Left ventricle myocardium inferior (tissue), 1 donor: ENCODE data around the gene DHRS7C. TPM values are rescaled to one million over a fixed set of nuclear protein-coding genes. Genes with fewer than 3 reads are reported as not detected.

Source experiments
- DNase-seq: peaks from one replicate; pipeline ENCODE4 v3.0.0-alpha.2; 2020
- H3K27ac ChIP-seq: fragments of 200-600 bp; replicated peaks from 2 replicates; pipeline ENCODE4 v1.8.0; 2021
- H3K27me3 ChIP-seq: fragments of 200-600 bp; 2 replicates; pipeline ENCODE4 v1.8.0; 2021; ENCODE audit warnings: low read depth
- H3K36me3 ChIP-seq: fragments of 200-600 bp; 2 replicates; pipeline ENCODE4 v1.8.0; 2021
- H3K4me1 ChIP-seq: fragments of 200-600 bp; 2 replicates; pipeline ENCODE4 v1.8.0; 2021
- H3K4me3 ChIP-seq: fragments of 200-600 bp; 2 replicates; pipeline ENCODE4 v1.8.0; 2021; ENCODE audit warnings: mild to moderate bottlenecking, moderate library complexity
- H3K9me3 ChIP-seq: fragments of 200-600 bp; replicated peaks from 2 replicates; pipeline ENCODE4 v1.8.0; 2021
- intact Hi-C: fragments of 100-400 bp; cut with micrococcal nuclease; formaldehyde crosslinking; loops from one replicate; pipeline ENCODE4 v1.11.0; 2022
- long read RNA-seq: library from polyadenylated mRNA; unstranded; transcript quantifications from one replicate; pipeline ENCODE4 v2.0.0, GENCODE V29; 2021
- total RNA-seq: library from RNA; stranded (reverse); fragmentation: NEBNext Ultra II Directional; extraction: Animal tissue kit (Norgen Biotek cat#: 25700); gene quantifications from one replicate; pipeline ENCODE4 v1.2.1, GENCODE V29; 2021
- TF ChIP-seq, protein P1 (sequence below): fragments of 200-600 bp; IDR thresholded peaks from 2 replicates; pipeline ENCODE4 v1.8.0; 2021; ENCODE audit warnings: antibody characterized with exemption, mild to moderate bottlenecking, borderline replicate concordance
- donor health status: DM: no; HTN: yes; CAD: no; lungs with severe emphysema.

Gene DHRS7C, protein sequence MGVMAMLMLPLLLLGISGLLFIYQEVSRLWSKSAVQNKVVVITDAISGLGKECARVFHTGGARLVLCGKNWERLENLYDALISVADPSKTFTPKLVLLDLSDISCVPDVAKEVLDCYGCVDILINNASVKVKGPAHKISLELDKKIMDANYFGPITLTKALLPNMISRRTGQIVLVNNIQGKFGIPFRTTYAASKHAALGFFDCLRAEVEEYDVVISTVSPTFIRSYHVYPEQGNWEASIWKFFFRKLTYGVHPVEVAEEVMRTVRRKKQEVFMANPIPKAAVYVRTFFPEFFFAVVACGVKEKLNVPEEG
- total RNA-seq = 3.1 TPM
- long read RNA-seq, partial matches to known transcripts = 0 of 2 reads
- long read RNA-seq, other reads (novel, unspliced or antisense) = 2 of 2 reads

DNA sequence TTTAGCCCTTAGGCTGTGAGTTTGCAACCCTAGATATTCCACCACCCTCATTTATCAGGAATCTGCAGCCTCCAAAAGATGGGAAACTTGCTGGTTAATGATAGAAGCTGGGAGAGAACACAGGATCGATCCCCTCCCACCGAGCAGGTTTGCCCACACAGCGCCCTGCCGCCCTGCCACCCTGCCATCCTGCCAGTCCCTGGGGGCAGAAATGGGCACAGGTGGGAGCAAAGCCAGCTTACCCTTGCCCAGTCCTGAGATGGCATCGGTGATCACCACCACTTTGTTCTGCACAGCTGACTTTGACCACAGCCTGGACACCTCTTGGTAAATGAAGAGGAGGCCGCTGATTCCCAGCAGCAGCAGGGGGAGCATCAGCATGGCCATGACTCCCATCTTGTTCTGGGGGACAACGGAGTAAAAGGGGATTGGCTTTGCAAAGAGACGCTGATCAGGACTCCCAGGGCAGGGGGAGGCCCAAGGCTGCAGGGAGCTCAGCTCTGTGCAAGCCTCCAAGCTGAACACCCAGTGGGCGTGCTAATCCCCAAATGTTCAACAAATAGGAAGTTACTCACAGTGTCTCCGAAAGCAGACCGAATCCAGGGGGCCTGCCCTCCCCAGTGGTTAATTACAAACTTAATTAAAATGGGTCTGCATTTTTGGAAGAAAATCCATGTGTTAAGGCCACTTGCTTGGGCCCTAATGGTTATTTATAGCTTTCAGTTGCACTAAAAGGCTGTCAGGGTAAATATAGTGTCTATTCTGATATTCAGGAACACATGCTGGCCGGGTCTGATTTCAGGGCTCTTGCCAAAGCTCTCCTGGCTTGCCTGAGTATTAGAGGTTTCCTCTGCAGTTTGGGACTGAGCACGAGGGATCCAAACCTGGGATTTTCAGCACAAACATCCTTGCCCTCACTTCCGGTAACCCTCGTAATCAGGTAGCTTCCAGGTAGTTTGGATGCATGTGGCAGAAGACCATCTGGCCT, at the start of gene DHRS7C:
Gene DHRS7C (minus strand): TSS at position 704 of the 988 bp plus-strand sequence. CDS start 308 bp downstream, at position 396.
- Histone ChIP-seq H3K36me3 (no peaks in the 10 kb centered on the region), H3K9me3 (no peaks in the 10 kb centered on the region), H3K27ac (peak within 1 kb of the TSS; percentile 88), H3K4me3 (peak within 1 kb of the TSS; percentile 62), H3K4me1 (peaks cover 24% of the 10 kb centered on the region), H3K27me3 (no peaks in the 10 kb centered on the region)
- DNase-seq = peak; percentile 45
- intact Hi-C loops = no loop called here
- TF ChIP-seq, protein P1, sequence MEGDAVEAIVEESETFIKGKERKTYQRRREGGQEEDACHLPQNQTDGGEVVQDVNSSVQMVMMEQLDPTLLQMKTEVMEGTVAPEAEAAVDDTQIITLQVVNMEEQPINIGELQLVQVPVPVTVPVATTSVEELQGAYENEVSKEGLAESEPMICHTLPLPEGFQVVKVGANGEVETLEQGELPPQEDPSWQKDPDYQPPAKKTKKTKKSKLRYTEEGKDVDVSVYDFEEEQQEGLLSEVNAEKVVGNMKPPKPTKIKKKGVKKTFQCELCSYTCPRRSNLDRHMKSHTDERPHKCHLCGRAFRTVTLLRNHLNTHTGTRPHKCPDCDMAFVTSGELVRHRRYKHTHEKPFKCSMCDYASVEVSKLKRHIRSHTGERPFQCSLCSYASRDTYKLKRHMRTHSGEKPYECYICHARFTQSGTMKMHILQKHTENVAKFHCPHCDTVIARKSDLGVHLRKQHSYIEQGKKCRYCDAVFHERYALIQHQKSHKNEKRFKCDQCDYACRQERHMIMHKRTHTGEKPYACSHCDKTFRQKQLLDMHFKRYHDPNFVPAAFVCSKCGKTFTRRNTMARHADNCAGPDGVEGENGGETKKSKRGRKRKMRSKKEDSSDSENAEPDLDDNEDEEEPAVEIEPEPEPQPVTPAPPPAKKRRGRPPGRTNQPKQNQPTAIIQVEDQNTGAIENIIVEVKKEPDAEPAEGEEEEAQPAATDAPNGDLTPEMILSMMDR = no peak

DNA sequence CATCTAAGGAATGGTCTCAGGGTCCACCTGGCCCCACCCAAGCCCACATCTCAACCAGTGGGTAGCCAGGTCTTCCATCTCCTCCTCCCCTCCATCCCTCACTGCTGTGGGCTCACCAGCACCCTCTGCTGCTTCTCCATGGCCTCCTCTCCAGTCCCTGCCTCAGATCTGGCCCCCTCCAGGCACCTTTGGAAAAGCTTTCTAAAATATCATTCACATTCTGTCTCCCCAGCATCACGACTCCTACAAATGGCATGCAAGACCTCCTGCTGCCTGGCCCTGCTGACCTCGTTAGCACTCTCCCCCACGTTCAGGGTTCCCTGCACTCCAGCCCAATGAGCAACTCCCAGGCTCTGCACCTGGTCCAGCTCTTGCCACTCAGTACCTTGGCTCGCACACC, 48.0 kb upstream of the DHRS7C start:
- Histone ChIP-seq H3K27ac (no peak overlapping the region), H3K27me3 (no peaks in the 10 kb centered on the region), H3K4me1 (peaks cover 46% of the 10 kb centered on the region), H3K36me3 (no peaks in the 10 kb centered on the region), H3K4me3 (no peak overlapping the region), H3K9me3 (no peaks in the 10 kb centered on the region)
- TF ChIP-seq, protein P1 = peak; percentile 15
- no peak for DNase-seq
- intact Hi-C loops = no loop called here

DNA sequence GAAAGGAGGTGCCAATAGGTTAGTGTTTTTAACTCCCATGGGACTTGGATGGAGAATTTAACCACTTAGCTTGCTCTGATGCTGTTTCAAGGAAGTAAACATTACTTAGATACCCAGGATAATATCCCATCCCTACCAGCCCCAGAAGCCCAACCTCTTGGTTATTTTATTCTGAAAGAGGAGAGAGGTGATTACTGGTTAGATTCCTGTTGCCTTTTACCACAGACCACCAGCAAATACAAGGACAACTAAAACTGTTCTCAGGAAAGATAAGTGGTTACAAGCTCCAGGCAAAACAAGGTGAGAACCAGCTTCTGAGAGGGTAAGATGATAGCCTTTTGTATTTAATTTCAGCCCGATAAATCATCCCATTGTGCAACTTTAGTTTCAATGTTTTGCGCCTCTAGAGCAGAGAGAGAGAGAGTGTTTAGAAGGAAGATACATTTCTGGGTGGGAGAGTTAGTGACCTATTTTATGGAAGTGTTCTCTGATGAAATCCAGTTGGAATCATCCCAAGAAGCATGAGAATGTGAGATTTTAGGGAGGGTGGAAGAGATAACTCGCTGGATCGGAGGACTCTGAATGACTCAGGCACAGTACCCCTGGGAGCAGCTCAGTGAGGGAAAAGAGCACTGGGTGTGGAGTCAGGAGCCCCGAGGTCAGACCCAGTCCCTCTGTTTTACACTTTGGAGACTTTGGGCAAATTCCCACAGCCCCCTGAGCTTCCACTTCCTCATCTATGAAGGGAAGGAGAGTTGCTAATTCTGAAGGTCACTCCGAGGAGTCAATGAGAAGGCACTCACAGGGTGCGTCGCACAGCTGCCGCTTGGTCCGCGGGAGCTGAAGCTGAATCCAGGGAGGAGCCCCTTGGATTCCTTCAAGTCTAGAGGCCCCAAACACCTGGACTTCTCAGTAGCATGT, 46.4 kb upstream of the DHRS7C start:
- H3K9me3 ChIP-seq = no peaks in the 10 kb centered on the region
- peaks cover 33% of the 10 kb centered on the region for H3K4me1 ChIP-seq
- peak; percentile 61 for DNase-seq
- TF ChIP-seq, protein P1 = no peak
- H3K27me3 ChIP-seq = no peaks in the 10 kb centered on the region
- peak overlapping the region; percentile 41 for H3K27ac ChIP-seq
- H3K4me3 ChIP-seq = no peak overlapping the region
- H3K36me3 ChIP-seq = no peaks in the 10 kb centered on the region
- intact Hi-C loops = no loop called here

DNA sequence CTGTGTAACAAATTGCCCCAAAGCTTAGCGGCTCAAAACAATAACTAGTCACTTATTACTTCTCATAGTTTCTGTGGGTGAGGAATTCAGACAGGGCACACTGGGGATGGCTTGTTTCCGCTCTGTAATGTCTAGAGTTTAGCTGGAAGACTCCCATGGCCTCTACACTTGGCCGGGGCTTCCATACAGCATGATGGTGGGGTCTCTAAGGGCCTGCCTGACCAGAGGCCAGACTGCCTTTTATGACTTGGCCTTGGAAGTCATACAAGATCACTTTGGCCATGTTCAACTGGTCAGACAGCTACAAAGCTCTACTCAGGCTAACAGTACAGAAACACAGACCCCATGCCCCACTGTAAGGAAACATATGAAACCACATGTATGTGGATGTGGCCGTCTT, 42.5 kb upstream of the DHRS7C start:
- Histone ChIP-seq H3K4me3 (no peak overlapping the region), H3K27me3 (peaks cover 2% of the 10 kb centered on the region), H3K27ac (no peak overlapping the region), H3K4me1 (peaks cover 17% of the 10 kb centered on the region), H3K36me3 (no peaks in the 10 kb centered on the region), H3K9me3 (no peaks in the 10 kb centered on the region)
- no peak for DNase-seq
- intact Hi-C loops = no loop called here
- TF ChIP-seq, protein P1 = no peak

DNA sequence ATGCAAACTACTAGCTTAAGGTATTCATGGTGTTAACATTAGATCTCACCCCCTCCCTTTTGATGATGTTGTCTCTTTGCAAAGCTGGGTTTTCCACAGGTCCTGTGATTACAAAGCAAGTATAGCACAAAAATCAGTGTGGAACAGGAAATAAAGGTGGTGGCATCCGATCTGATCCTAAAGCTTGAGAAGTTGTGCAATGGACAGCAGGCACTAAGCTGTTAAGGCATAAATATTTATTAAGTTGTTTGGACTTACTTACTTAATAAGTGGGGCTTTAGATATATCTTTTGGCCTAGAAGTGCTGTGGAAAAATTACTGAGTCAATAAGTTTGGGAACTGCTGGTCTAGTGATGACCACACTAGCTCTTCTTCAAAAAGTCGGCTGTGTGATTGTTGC, 39.3 kb upstream of the DHRS7C start:
- Histone ChIP-seq H3K4me1 (no peaks in the 10 kb centered on the region), H3K4me3 (no peak overlapping the region), H3K27ac (no peak overlapping the region), H3K9me3 (no peaks in the 10 kb centered on the region), H3K27me3 (peaks cover 18% of the 10 kb centered on the region), H3K36me3 (no peaks in the 10 kb centered on the region)
- intact Hi-C loops = no loop called here
- no peak for DNase-seq
- TF ChIP-seq, protein P1 = no peak
